Right lobe of liver (tissue), 6 donors: ENCODE results near the gene C17orf107. TPM values are rescaled to one million over a fixed set of nuclear protein-coding genes. Genes with fewer than 3 reads are reported as not detected.

ENCODE experiments used
- ATAC-seq, 4 donors: fragments of 200-7000 bp; cut with Tn5 transposase; one replicate each; pipeline ENCODE4 v1.9.1; 2020; ENCODE audit warnings: mild to moderate bottlenecking in 4 of 4, moderate library complexity in 4 of 4
- DNase-seq, 3 donors: peaks; one replicate each; pipeline ENCODE4 v3.0.0-alpha.2; 2020
- H3K27ac ChIP-seq, 3 donors: fragments of 200-600 bp; one replicate each; pipeline ENCODE4 v1.8.0; 2022
- H3K27me3 ChIP-seq, 2 donors: fragments of 200-600 bp; one replicate each; pipeline ENCODE4 v1.8.0; 2022
- H3K36me3 ChIP-seq, 4 donors: fragments of 200-600 bp; sonication (generic) in 1 of 4; one replicate each; pipeline versions ENCODE4 v1.5.1 to v1.8.0; 2017 to 2022; ENCODE audit warnings: control low read depth in 1 of 4
- H3K4me1 ChIP-seq, 4 donors: fragments of 200-600 bp; sonication (generic) in 1 of 4; one replicate each; pipeline versions ENCODE4 v1.5.1 to v1.8.0; 2017 to 2022; ENCODE audit warnings: control low read depth in 1 of 4
- H3K4me3 ChIP-seq, 3 donors: fragments of 200-600 bp; one replicate each; pipeline ENCODE4 v1.8.0; 2022
- H3K9me3 ChIP-seq, 4 donors: fragments of 200-600 bp; sonication (generic) in 1 of 4; one replicate each; pipeline versions ENCODE4 v1.5.1 to v1.8.0; 2017 to 2022; ENCODE audit warnings: control low read depth in 1 of 4
- POLR2A ChIP-seq: fragments of 450-650 bp; IDR thresholded peaks from one replicate; pipeline ENCODE4 v1.6.1; 2017; ENCODE audit warnings: antibody characterized with exemption, mild to moderate bottlenecking
- WGBS: methylation state at CpG from one replicate; pipeline ENCODE4 v1.1.6; 2018; ENCODE audit warnings: low coverage, low lambda C conversion rate; ENCODE audit not compliant: insufficient coverage; ENCODE audit errors: missing lambda C conversion rate; 5-methylcytosine and 5-hydroxymethylcytosine counted together
- intact Hi-C, 2 donors: fragments of 100-400 bp; cut with DNase I; formaldehyde crosslinking; loops; one replicate each; pipeline versions ENCODE4 v1.11.2 to v1.14.1; 2022
- total RNA-seq, 6 experiments: library from RNA; depleted of rRNA in 2 of 6; stranded (reverse); fragments of >200 nt in 2 of 6; fragmentation: NEBNext Ultra II Directional in 3 of 6; extraction: Animal tissue kit (Norgen Biotek cat#: 25700) in 3 of 6; gene quantifications; one replicate each; pipeline versions ENCODE4 v1.1.0 to v1.2.4, GENCODE V29; 2016 to 2023
- TF ChIP-seq, protein P1 (sequence below), 4 donors: fragments of 200-600 bp in 3 of 4; fragments of 450-650 bp in 1 of 4; IDR thresholded peaks; one replicate each; pipeline versions ENCODE4 v1.5.1 to v1.8.0; 2016 to 2022; ENCODE audit warnings: antibody characterized with exemption in 4 of 4, mild to moderate bottlenecking in 2 of 4
- donor health status: DM: no; HTN: yes; CAD: no.
- donor health status: DM: no; HTN: no; CAD: no.
- donor health status: DM: no; HTN: no; CAD: no.
- donor health status: DM: no; HTN: yes; CAD: no.
- donor health status: DM: no; HTN: yes; CAD: no.

The C17orf107 gene
- total RNA-seq, 6 experiments from 2014 or later, result 1.6 to 4.0 (median 3.2) TPM

DNA sequence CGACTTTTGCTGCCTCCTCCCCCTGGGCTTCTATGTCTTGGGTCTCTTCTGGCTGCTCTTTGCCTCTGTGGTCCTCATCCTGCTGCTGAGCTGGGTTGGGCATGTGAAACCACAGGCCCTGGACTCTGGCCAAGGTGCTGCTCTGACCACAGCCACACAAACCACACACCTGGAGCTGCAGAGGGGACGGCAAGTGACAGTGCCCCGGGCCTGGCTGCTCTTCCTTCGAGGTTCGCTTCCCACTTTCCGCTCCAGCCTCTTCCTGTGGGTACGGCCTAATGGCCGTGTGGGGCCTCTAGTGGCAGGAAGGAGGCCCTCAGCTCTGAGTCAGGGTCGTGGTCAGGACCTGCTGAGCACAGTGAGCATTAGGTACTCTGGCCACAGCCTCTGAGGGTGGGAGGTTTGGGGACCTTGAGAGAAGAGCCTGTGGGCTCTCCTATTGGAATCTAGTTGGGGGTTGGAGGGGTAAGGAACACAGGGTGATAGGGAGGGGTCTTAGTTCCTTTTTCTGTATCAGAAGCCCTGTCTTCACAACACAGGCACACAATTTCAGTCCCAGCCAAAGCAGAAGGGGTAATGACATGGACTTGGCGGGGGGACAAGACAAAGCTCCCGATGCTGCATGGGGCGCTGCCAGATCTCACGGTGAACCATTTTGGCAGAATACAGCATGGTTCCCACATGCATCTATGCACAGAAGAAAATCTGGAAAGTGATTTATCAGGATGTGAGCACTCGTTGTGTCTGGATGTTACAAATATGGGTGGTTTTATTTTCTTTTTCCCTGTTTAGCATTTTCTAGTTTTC, 35.0 kb downstream of the C17orf107 start:
- Histone ChIP-seq H3K27me3 (no peaks in the 10 kb centered on the region), H3K4me3 (no peak overlapping the region), H3K4me1 (peaks cover 0 to 21% (median 9%) of the 10 kb centered on the region in 4 donors), H3K27ac (no peak overlapping the region), H3K9me3 (no peaks in the 10 kb centered on the region), H3K36me3 (peaks cover 0 to 18% (median 2%) of the 10 kb centered on the region in 4 donors)
- 18% methylated on average over 14 of the region's 14 CpGs for WGBS
- ATAC-seq (peak; percentile 51 to 70 (median 59)), DNase-seq (peak in 2 of 3 donors; percentile 53 to 76)
- intact Hi-C loops, result no loop called here
- TF ChIP-seq POLR2A, result no peak
- TF ChIP-seq, protein P1, sequence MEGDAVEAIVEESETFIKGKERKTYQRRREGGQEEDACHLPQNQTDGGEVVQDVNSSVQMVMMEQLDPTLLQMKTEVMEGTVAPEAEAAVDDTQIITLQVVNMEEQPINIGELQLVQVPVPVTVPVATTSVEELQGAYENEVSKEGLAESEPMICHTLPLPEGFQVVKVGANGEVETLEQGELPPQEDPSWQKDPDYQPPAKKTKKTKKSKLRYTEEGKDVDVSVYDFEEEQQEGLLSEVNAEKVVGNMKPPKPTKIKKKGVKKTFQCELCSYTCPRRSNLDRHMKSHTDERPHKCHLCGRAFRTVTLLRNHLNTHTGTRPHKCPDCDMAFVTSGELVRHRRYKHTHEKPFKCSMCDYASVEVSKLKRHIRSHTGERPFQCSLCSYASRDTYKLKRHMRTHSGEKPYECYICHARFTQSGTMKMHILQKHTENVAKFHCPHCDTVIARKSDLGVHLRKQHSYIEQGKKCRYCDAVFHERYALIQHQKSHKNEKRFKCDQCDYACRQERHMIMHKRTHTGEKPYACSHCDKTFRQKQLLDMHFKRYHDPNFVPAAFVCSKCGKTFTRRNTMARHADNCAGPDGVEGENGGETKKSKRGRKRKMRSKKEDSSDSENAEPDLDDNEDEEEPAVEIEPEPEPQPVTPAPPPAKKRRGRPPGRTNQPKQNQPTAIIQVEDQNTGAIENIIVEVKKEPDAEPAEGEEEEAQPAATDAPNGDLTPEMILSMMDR (IDR thresholded peaks at IDR 0.05), result peak in 2 of 4 donors; percentile 26 to 31

DNA sequence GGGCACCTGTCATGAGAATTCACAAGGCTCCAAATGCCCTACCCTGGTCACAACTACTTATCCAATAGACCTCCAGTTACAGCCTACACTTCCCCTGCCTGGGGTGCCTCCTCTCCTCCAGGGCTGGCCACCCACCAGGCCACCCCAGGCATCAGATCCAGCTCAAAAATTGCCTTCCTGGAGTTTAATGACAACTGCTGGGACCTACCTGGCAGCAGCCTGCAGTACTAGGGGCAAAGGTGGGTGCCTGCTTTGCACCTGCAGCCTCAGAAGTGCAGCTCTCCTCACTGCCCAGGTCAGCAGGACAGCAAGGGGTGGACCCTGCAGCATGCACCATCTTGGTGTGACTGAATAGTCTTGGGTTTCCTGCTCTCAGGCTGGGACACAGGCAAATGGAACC, 36.3 kb downstream of the C17orf107 start:
- intact Hi-C loops, result no loop called here
- H3K9me3 ChIP-seq, result no peaks in the 10 kb centered on the region
- H3K4me3 ChIP-seq, result no peak overlapping the region
- H3K27me3 ChIP-seq, result no peaks in the 10 kb centered on the region
- TF ChIP-seq, protein P1 (IDR thresholded peaks at IDR 0.05), result no peak
- no peak for TF ChIP-seq POLR2A
- ATAC-seq (no peak), DNase-seq (no peak)
- peaks cover 0 to 21% (median 9%) of the 10 kb centered on the region in 4 donors for H3K4me1 ChIP-seq
- peaks cover 0 to 18% (median 2%) of the 10 kb centered on the region in 4 donors for H3K36me3 ChIP-seq
- H3K27ac ChIP-seq, result no peak overlapping the region

DNA sequence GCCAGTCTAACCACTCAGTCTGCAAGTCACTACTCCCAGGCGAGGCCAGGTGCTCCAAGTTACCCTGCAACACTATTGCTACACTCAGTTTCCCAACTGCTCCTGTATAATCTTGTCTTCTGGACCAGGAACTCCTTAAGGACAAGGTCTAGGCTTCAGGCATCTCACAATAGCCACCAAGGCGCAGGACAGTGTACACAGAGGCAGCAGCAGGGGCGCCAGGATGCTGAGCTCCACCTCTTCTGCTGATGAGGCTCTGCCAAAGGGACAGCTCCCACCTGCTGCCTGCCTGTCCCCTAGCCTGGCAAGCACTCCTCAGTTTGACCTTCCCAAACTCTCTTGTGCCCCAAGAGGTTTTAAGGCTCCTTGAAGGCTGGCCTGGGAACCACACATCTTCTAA, 37.1 kb downstream of the C17orf107 start:
- WGBS, result 100% methylated on average over 2 of the region's 3 CpGs
- Histone ChIP-seq H3K27me3 (no peaks in the 10 kb centered on the region), H3K9me3 (no peaks in the 10 kb centered on the region), H3K4me3 (no peak overlapping the region), H3K4me1 (peaks cover 0 to 28% (median 12%) of the 10 kb centered on the region in 4 donors), H3K36me3 (peaks cover 0 to 18% (median 2%) of the 10 kb centered on the region in 4 donors), H3K27ac (no peak overlapping the region)
- no peak for TF ChIP-seq POLR2A
- TF ChIP-seq, protein P1 (IDR thresholded peaks at IDR 0.05), result no peak
- ATAC-seq (no peak), DNase-seq (no peak)
- intact Hi-C loops, result no loop called here

DNA sequence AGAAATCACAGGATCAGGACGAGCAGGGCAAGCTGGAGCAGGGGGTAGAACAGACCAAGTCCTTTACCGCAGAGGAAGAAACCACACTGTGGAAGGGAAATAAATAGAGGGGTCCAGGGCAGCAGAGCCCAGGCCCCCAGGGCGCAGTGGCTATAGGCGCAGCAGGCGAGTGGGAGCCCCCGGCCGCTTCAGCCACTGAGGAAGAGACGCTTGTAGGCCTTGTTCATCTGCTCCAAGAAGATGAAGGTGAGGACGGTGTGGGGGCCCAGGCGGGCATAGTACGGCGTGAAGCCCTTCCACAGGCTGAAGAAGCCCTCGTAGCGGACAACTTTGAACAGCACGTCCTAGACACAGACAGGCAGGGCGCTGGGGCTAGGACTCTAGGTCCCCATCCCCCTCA, 38.2 kb downstream of the C17orf107 start:
- TF ChIP-seq POLR2A, result no peak
- TF ChIP-seq, protein P1 (IDR thresholded peaks at IDR 0.05), result no peak
- Histone ChIP-seq H3K9me3 (no peaks in the 10 kb centered on the region), H3K27ac (no peak overlapping the region), H3K4me3 (no peak overlapping the region), H3K27me3 (no peaks in the 10 kb centered on the region), H3K4me1 (peaks cover 0 to 34% (median 14%) of the 10 kb centered on the region in 4 donors), H3K36me3 (peaks cover 0 to 22% (median 2%) of the 10 kb centered on the region in 4 donors)
- no CpG with 5 or more reads among the region's 16 CpGs for WGBS
- DNase-seq (no peak), ATAC-seq (no peak)
- intact Hi-C loops, result no loop called here
